Subcutaneous abdominal adipose tissue (tissue), 5 donors: ENCODE data around the gene LAYN.

Experiments used
- H3K27ac ChIP-seq: one replicate; pipeline ENCODE4 v1.7.0; 2013; ENCODE audit warnings: low read depth, mild to moderate bottlenecking, inconsistent platforms, low read length, moderate library complexity
- H3K27me3 ChIP-seq, 5 donors: one replicate each; pipeline ENCODE4 v1.7.0; 2013; ENCODE audit warnings: low read length in 5 of 5, inconsistent platforms in 1 of 5; ENCODE audit not compliant: control insufficient read depth in 5 of 5, insufficient read depth in 4 of 5
- H3K36me3 ChIP-seq, 5 donors: one replicate each; pipeline ENCODE4 v1.7.0; 2013; ENCODE audit warnings: low read length in 5 of 5; ENCODE audit not compliant: control insufficient read depth in 5 of 5, insufficient read depth in 5 of 5
- H3K4me1 ChIP-seq, 5 donors: one replicate each; pipeline ENCODE4 v1.7.0; 2013; ENCODE audit warnings: low read length in 5 of 5, mild to moderate bottlenecking in 3 of 5, moderate library complexity in 1 of 5; ENCODE audit not compliant: control insufficient read depth in 5 of 5, insufficient read depth in 5 of 5
- H3K4me3 ChIP-seq, 5 donors: one replicate each; pipeline ENCODE4 v1.7.0; 2013; ENCODE audit warnings: low read length in 5 of 5, low read depth in 1 of 5
- H3K9ac ChIP-seq, 5 donors: one replicate each; pipeline ENCODE4 v1.7.0; 2013; ENCODE audit warnings: low read length in 5 of 5, mild to moderate bottlenecking in 4 of 5, moderate library complexity in 3 of 5
- H3K9me3 ChIP-seq, 5 donors: one replicate each; pipeline ENCODE4 v1.7.0; 2013; ENCODE audit warnings: low read length in 5 of 5; ENCODE audit not compliant: control insufficient read depth in 5 of 5
- donor health status: healthy.
- donor health status: healthy.
- donor health status: healthy.
- donor health status: healthy.
- donor health status: healthy.

Gene LAYN

GRCh38 chr11:111586388-111586831 lies 45.9 kb downstream of the LAYN start:
- no peaks in the 10 kb centered on the region for H3K27me3 ChIP-seq
- no peak overlapping the region for H3K27ac ChIP-seq
- H3K4me3 ChIP-seq = no peak overlapping the region
- H3K36me3 ChIP-seq = no peaks in the 10 kb centered on the region
- peaks cover 0 to 20% (median 8%) of the 10 kb centered on the region in 5 donors for H3K4me1 ChIP-seq
- no peak overlapping the region for H3K9ac ChIP-seq
- no peaks in the 10 kb centered on the region for H3K9me3 ChIP-seq

DNA sequence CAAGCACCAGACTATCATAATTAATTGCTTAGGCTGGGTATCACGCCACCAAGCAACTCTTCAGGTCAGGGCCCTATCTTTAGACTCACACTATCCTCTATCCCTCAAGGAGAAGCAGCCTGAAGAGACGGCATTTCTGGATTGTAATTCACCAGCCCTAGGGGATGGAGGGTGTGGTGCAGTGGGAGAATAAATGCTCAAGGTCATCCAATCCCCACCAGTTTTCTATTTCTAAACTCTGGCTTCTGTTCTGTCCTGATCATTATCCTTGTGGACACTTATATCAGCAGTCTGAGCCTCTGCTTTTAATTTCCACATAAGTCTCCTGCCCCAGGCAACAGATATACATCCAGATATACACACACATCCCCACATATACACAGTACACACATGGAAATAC lies 48.6 kb downstream of the LAYN start:
- Histone ChIP-seq H3K27ac (no peak overlapping the region), H3K9ac (peak overlapping the region in 1 of 5 donors; percentile 41), H3K9me3 (no peaks in the 10 kb centered on the region), H3K4me1 (peaks cover 0 to 14% (median 8%) of the 10 kb centered on the region in 5 donors), H3K4me3 (no peak overlapping the region), H3K36me3 (no peaks in the 10 kb centered on the region), H3K27me3 (no peaks in the 10 kb centered on the region)

DNA sequence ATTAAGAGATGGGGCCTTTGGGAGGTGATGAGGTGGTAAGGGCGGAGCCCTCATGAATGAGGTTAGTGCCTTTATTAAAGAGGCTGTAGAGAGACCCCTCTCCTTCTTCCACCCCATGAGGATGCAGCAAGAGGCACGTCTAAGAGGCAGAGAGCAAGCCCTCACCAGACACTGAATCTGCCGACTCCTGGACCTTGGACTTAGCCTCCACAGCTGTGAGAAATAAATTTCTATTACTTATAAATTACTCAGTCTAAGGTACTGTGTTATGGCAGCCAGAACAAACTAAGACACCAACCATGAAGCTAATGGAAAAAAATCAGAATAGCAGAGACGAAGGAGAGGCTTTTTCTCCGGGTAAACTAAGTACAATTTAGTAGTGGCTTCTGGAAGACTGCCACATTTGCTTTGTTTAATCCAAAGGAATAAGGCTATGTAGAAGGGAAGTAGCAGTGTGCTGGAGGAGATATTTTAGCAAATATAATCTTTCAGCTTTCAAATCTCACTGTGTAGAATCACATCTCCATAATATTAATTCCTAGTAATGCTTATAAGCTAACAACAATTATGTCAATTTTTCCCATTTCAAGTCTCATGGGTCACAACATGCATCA lies 49.5 kb downstream of the LAYN start:
- no peak overlapping the region for H3K9ac ChIP-seq
- H3K36me3 ChIP-seq = no peaks in the 10 kb centered on the region
- no peaks in the 10 kb centered on the region for H3K9me3 ChIP-seq
- H3K27ac ChIP-seq = no peak overlapping the region
- H3K27me3 ChIP-seq = no peaks in the 10 kb centered on the region
- peaks cover 0 to 14% (median 8%) of the 10 kb centered on the region in 5 donors for H3K4me1 ChIP-seq
- H3K4me3 ChIP-seq = no peak overlapping the region

GRCh38 chr11:111591187-111591960 lies 50.9 kb downstream of the LAYN start:
- peaks cover 0 to 14% (median 8%) of the 10 kb centered on the region in 5 donors for H3K4me1 ChIP-seq
- H3K4me3 ChIP-seq = no peak overlapping the region
- H3K27ac ChIP-seq = no peak overlapping the region
- H3K36me3 ChIP-seq = no peaks in the 10 kb centered on the region
- no peaks in the 10 kb centered on the region for H3K9me3 ChIP-seq
- H3K27me3 ChIP-seq = no peaks in the 10 kb centered on the region
- H3K9ac ChIP-seq = no peak overlapping the region

DNA sequence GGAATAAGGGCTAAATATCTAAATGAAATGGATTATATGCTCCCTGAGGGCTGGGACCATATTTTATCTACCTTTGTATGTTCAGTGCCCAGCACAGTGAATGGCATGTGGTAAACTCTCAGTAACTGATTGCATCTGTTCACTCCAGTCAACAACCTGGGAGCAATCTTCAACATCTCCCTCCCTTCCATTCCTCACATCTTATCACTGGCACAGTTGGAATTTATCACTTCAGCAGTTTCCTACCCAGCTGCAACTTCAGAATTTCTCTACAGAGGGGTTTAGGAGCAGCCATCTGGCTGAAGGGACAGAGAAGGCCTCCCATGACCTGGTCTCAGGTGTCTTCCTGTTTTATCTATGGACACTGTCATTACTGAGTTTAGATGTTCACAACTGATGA lies 52.0 kb downstream of the LAYN start:
- Histone ChIP-seq H3K4me3 (no peak overlapping the region), H3K9ac (no peak overlapping the region), H3K27ac (no peak overlapping the region), H3K4me1 (peaks cover 0 to 16% (median 10%) of the 10 kb centered on the region in 5 donors), H3K9me3 (no peaks in the 10 kb centered on the region), H3K27me3 (no peaks in the 10 kb centered on the region), H3K36me3 (no peaks in the 10 kb centered on the region)

- H3K9ac ChIP-seq = no peak overlapping the region
- peaks cover 2 to 17% (median 10%) of the 10 kb centered on the region in 5 donors for H3K4me1 ChIP-seq
- H3K9me3 ChIP-seq = no peaks in the 10 kb centered on the region
- no peak overlapping the region for H3K4me3 ChIP-seq
- H3K36me3 ChIP-seq = no peaks in the 10 kb centered on the region
- H3K27me3 ChIP-seq = no peaks in the 10 kb centered on the region
- no peak overlapping the region for H3K27ac ChIP-seq
These were observed 55.8 kb downstream of the LAYN start for GRCh38 chr11:111596319-111596718.

- H3K9me3 ChIP-seq = no peaks in the 10 kb centered on the region
- H3K4me1 ChIP-seq = peaks cover 5 to 24% (median 15%) of the 10 kb centered on the region in 5 donors
- peak overlapping the region in 2 of 5 donors; percentile 16 to 33 for H3K4me3 ChIP-seq
- peak overlapping the region in 1 of 5 donors; percentile 48 for H3K9ac ChIP-seq
- no peaks in the 10 kb centered on the region for H3K36me3 ChIP-seq
- H3K27ac ChIP-seq = peak overlapping the region; percentile 19
- H3K27me3 ChIP-seq = no peaks in the 10 kb centered on the region
These were observed 57.6 kb downstream of the LAYN start for GRCh38 chr11:111598148-111598547.

DNA sequence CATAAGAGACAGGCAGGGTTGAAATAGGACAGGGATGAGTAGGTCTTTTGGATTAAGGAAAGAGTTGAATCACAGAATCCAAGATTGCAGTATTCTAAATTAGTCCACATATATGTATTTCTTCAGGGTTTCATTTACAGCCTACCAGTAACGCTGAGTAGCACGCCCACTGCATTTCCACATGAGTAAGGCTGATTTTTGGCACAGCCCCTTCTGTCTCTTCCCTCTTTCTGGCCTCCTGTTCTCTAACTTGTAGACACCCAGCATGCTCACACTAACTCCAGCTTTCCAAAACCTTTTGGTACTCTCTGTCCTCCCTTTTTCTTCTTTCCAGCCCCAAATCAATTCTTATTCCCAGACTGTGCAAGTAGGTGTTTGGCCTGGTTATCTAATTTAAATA lies 58.0 kb downstream of the LAYN start:
- H3K9me3 ChIP-seq = no peaks in the 10 kb centered on the region
- H3K36me3 ChIP-seq = no peaks in the 10 kb centered on the region
- H3K9ac ChIP-seq = no peak overlapping the region
- no peaks in the 10 kb centered on the region for H3K27me3 ChIP-seq
- H3K27ac ChIP-seq = peak overlapping the region; percentile 19
- peaks cover 5 to 27% (median 19%) of the 10 kb centered on the region in 5 donors for H3K4me1 ChIP-seq
- H3K4me3 ChIP-seq = no peak overlapping the region

DNA sequence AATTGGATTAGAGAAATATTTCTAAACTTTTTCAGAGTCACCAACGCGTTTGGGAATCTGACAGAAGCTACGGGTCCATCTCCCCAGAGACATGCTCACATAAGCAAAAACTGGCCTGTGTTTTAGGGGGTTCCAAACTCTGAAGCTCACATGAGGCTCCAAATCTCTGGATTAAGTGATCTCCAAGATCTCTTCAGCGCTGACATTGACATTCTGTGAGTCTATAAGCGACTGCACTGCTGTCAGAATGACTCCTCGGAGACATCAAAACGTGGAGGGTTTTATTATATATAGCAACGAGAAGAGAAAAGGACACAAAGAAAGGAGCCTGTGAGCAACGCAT lies 61.1 kb downstream of the LAYN start:
- H3K27ac ChIP-seq = peak overlapping the region; percentile 98
- H3K9me3 ChIP-seq = no peaks in the 10 kb centered on the region
- no peaks in the 10 kb centered on the region for H3K27me3 ChIP-seq
- H3K4me3 ChIP-seq = peak overlapping the region; percentile 43 to 92 (median 54)
- peaks cover 5 to 35% (median 32%) of the 10 kb centered on the region in 5 donors for H3K4me1 ChIP-seq
- no peaks in the 10 kb centered on the region for H3K36me3 ChIP-seq
- H3K9ac ChIP-seq = peak overlapping the region; percentile 33 to 89 (median 78)
